Right renal pelvis (tissue), 4 donors: ENCODE data around the gene AXL. TPM values are rescaled to one million over a fixed set of nuclear protein-coding genes. Genes with fewer than 3 reads are reported as not detected.

ENCODE experiments used
- DNase-seq, 4 donors: peaks; one replicate each; pipeline ENCODE4 v3.0.0-alpha.2; 2013; ENCODE audit warnings: low read depth in 4 of 4, low spot score in 3 of 4, missing footprints in 1 of 4
- polyA plus RNA-seq, 4 donors: library from polyadenylated mRNA; unstranded; fragments of 120-200 nt; gene quantifications; one replicate each; pipeline ENCODE4 v1.2.1, GENCODE V29; 2013; ENCODE audit not compliant: insufficient read length in 4 of 4

The AXL gene
- polyA plus RNA-seq, 4 donors, result 30.9 to 34.9 (median 32.5) TPM

- no peak for DNase-seq
Observed at GRCh38 chr19:41233748-41234240, 14.8 kb downstream of the AXL start.

DNA sequence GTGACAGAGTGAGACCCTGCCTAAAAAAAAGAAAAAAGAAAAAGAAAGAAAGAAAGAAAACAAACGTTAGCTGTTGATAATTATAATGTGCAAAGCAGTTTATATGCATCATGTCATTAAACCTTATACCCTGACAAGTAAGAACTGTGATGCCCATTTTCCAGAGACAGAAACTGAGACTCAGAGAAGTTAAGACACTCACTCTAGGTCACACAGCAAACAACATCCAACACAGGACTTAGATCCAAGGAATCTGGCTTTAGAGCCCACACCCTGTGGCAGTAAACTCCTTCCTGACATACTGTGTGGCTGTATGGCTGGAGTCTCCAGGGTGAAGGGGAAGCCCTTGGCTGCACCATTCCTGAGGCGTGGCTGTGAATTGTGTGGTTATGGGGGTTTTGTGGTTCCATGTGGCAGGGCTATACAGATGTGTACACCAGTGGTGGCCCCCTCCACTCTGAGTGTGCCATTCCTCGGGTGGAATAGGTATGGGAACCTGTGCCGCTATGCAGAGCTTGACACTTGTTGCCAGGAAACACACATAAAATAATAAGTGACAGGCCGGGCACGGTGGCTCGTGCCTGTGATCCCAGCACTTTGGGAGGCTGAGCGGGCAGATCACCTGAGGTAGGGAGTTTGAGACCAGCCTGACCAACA lies 15.6 kb downstream of the AXL start:
- DNase-seq, result no peak

GRCh38 chr19:41235480-41235879 lies 16.5 kb downstream of the AXL start:
- DNase-seq, result no peak

GRCh38 chr19:41238244-41238643 lies 19.2 kb downstream of the AXL start:
- no peak for DNase-seq

DNA sequence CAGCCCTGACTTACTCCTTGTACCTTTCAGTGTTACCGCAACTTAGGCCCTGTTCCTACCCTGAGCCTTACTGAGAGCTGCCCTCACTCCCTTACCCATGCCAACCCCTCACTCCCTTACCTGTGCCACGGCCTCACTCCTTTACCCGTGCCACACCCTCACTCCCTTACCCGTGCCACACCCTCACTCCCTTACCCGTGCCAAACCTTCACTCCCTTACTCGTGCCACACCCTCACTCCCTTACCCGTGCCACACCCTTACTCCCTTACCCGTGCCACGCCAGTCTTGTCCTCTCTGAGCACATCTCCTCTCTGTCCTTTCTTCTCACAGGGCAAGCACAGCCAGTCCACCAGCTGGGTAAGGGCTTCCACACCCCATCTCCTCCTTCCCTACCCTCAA lies 20.3 kb downstream of the AXL start:
- no peak for DNase-seq

DNA sequence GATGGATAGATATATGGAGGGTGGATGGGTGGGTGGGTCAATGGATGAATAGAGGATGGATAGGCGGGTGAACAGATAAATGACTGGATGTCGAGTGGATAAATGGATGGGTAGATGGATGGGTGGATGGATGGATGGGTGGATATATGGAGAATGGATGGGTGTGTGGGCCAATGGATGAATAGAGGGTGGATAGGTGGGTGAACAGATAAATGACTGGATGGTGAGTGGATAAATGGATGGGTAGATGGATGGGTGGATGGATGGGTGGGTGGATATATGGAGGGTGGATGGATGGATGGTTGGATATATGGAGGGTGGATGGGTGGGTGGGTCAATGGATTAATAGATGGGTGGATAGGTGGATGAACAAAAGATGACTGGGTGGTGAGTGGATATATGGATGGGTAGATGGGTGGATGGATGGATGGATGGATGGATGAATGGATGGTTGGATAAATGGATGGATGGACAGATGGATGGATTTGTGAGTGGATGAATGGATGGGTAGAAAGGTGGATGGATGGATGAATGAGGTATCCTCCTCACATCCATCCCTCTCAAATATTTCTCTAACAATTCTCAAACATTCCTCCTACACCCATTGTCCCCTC lies 21.0 kb downstream of the AXL start:
- no peak for DNase-seq

GRCh38 chr19:41241859-41242258 lies 22.8 kb downstream of the AXL start:
- no peak for DNase-seq

DNA sequence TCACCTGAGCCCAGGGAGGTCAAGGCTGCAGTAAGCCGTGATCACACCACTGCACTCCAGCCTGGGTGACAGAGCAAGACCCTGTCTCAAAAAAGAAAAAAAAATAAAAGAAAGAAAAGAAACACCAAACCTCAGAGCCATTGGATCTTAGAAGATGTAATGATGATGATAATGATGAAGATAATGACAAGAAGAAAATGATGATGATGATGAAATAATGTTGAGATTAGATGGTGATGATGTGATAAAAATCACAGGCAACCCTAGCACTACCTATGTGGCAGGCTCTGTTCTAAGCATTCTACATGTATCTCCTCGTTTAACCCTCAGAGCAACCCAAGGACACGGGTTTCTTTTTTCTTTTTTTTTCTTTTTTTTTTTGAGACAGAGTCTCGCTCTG lies 25.1 kb downstream of the AXL start:
- no peak for DNase-seq

GRCh38 chr19:41245843-41246242 lies 26.8 kb downstream of the AXL start:
- DNase-seq, result no peak

DNA sequence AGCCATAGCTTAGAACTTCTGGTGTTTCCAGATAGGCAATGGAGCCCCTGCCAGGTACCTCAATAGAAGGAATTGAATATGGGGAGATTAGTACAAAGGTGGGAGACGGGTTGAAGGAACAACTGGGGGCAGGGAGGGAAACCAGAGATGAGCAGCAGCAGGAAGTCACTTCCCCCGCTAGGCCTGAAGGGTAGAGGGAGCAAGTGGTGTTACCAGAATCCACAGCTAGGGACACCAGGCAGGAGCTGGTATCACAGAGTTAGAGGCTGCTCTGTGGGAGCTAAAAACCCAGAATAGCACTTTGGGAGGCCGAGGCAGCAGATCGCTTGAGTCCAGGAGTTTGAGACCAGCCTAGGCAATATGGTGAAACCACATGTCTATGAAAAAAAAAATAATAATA lies 29.9 kb downstream of the AXL start:
- no peak for DNase-seq

DNA sequence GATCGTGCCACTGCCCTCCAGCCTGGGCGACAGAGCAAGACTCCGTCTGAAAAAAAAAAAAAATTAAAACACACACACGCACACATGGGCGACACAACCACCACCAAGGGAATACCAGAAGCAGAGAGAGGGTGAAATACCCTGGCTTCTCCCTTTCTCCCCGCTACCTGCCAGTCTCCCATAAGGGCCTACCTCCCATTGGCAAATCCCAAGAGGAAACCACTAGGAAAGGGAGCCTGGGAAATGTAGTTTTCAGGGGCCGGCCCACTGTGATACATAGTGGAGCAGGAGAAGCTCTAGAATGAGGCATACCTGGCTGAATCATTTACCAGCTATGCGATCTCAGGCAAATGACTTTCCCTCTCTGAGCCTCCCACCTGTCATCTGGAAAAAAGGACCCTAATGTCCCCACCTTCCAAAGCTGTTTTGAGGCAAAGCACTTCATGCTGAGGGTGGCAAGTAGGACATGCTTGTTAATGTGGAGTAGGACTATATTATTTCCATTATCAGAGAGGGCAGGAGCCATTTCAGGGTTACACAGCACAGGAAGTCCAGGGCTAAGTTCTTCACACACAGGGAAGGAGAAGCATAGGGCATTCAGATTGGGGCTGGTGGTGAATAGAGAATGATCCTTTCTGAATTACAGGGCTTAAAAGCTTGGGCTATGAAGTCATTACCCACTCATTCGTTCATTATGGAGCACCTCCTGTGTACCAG lies 30.8 kb downstream of the AXL start:
- DNase-seq, result no peak

- no peak for DNase-seq
Observed at GRCh38 chr19:41253660-41254059, 34.6 kb downstream of the AXL start.

- no peak for DNase-seq
Observed at GRCh38 chr19:41255171-41255570, 36.1 kb downstream of the AXL start.

- DNase-seq, result no peak
Observed at GRCh38 chr19:41261474-41262190, 42.6 kb downstream of the AXL start.

- peak in 3 of 4 donors; percentile 31 to 60 (median 36) for DNase-seq
Observed at GRCh38 chr19:41263042-41263849, 44.2 kb downstream of the AXL start.

DNA sequence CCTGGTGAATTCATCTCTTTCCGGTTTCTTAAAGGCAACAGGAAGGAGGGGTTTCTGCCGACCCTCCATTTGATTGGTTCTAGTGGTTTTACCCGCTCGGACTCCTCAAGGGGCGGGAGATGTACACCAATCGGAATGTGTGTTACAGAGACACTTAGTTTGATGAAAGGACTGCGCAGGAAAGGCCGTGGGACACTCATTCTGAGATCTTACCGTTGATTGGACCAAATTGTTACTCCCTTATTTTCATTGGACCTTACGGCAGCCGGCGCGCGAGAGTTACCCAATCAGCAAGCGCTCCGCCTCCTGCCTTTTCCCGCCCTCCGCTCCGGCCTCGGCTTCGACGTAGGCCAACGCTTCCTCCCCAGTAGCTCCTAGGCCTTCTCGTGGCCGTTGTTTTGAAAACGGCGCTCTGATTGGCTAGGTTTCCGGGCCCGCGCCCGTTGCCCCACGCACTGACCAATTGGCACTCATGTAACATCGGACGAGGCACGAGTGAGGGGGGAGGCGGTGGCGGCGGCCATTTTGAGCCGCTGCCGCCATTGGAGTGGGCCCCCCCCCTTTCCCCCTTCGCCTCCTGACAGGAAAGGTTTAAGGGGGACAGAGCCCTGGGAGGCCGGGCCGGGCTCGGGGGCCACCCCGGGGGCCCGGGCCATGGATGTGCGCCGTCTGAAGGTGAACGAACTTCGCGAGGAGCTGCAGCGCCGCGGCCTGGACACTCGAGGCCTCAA lies 45.0 kb downstream of the AXL start, which contains the start of gene HNRNPUL1:
Gene HNRNPUL1 (plus strand): TSS at position 523 of the 731 bp plus-strand sequence. CDS start 132 bp downstream, at position 655.
- peak; percentile 100 for DNase-seq

- DNase-seq, result peak; percentile 24 to 48 (median 36)
Observed at GRCh38 chr19:41264581-41265394, 45.8 kb downstream of the AXL start.

GRCh38 chr19:41265395-41266153 lies 46.6 kb downstream of the AXL start:
- peak; percentile 8 to 15 (median 14) for DNase-seq
